ENCODE measurements around the gene ING3.

ING3 gene

GRCh38 chr7:121011401-121011800 is 60.8 kb downstream of the ING3 start:
- no peak for DNase-seq (ENCODE audit: insufficient read length, low spot score)
- FAIRE-seq = no peak
- TF ChIP-seq CTCF (IDR thresholded peaks at IDR 0.05; ENCODE audit: insufficient read depth, missing control alignments) = no peak

DNA sequence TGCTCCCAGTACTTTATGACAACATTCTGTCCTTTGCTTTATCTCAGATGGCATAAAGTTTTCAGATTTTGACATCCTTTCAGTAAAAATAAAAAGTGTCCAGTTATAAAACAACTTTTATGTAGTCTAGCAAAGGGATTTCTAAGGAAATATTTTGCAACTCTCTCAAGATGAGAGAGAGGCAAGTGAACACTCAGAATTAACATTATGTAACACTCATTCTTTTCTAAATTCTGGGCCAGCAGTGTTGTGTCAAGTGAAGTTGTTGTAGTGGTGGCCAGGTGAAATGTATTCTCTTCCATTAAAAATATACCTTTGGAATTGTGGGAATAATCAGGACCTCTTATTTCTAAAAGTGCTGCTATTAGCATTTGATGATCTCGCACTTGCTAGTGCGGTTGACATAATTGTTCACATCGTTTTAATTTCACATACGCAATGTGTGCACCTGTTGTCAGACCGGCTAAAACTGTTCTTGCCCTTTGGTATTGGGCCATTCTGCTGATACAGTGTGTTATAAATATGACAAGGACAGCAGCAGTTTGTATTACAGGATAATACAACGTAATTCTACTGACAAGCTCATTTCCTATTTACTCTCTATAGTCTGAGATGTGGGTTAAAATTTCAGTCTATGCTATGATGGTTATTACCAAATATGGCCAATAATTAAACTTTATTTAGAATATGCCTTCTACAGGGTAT is 61.7 kb downstream of the ING3 start:
- no peak for DNase-seq (ENCODE audit: insufficient read length, low spot score)
- TF ChIP-seq CTCF (IDR thresholded peaks at IDR 0.05; ENCODE audit: insufficient read depth, missing control alignments) = no peak
- FAIRE-seq = no peak

- no peak for TF ChIP-seq CTCF (IDR thresholded peaks at IDR 0.05; ENCODE audit: insufficient read depth, missing control alignments)
- DNase-seq (ENCODE audit: insufficient read length, low spot score) (no peak), FAIRE-seq (no peak)
Observed at GRCh38 chr7:121012919-121013318, 62.3 kb downstream of the ING3 start.

GRCh38 chr7:121015560-121015959 is 65.0 kb downstream of the ING3 start:
- FAIRE-seq (no peak), DNase-seq (ENCODE audit: insufficient read length, low spot score) (no peak)
- no peak for TF ChIP-seq CTCF (IDR thresholded peaks at IDR 0.05; ENCODE audit: insufficient read depth, missing control alignments)

DNA sequence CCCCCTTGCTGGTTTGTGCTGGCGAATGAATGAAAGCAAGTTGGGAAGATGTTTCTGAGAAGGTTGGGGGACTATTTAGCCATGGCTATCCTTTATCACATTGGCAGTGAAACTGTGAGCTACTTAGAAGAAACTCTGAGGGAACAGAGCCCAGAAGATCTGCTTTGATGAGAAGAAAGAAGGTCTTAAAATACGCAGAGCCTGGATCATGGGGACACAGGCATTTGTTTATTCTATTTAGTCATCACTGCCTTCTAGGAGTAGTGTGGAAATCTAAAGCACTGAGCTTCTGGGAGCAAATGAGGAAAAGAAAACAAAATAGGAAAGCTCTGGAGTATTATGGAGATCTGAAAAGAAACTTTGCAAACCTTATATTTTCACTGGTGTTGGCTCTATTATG is 66.4 kb downstream of the ING3 start:
- DNase-seq (ENCODE audit: insufficient read length, low spot score) = no peak
- FAIRE-seq = no peak

DNA sequence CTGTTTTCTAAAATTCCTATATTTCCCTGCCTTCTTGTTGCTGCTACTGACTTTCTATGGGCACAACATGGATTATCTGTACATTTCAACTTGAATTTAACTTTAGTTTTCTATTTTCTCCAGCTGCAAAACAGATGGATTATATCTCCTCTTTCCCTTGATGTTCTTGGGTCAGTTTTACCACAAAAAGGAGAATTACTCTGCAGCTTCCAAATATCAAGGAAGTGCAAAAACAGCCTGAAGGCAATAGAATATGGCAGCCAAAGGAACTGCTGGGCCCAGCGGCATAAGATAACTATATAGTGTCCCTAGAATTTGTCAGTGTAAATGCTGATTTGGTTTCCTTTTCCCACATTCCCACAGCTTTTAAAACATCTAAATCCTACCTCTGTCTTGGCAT is 67.0 kb downstream of the ING3 start:
- DNase-seq (ENCODE audit: insufficient read length, low spot score) = no peak
- TF ChIP-seq CTCF (IDR thresholded peaks at IDR 0.05; ENCODE audit: insufficient read depth, missing control alignments) = no peak
- no peak for FAIRE-seq

More for the DNA sequence above, 66.4 kb downstream of the ING3 start:
- no peak for TF ChIP-seq CTCF (IDR thresholded peaks at IDR 0.05; ENCODE audit: insufficient read depth, missing control alignments)

DNA sequence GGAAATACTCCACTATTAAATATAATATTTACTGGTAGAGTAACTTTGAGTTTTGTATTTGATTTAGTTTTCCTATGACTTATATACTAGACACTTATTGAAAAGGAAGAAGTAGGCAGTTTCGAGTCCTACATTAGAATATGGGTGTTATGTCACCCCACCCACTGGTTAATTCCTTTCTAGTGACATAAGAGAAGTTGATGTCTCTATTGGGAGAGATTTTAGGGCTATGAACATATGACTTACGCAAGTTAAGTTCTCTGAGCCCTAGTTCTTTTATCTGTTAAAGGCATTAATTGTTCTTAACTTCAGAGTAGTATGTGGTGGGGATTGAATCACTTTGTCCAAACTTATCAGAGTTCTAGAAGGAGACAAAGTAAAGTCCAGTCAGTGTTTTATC is 68.4 kb downstream of the ING3 start:
- FAIRE-seq (no peak), DNase-seq (ENCODE audit: insufficient read length, low spot score) (no peak)
- no peak for TF ChIP-seq CTCF (IDR thresholded peaks at IDR 0.05; ENCODE audit: insufficient read depth, missing control alignments)

Data from D721Med (cell line).